HepG2 (cell line): ENCODE results near the gene C1QTNF12. TPM values are rescaled to one million over a fixed set of nuclear protein-coding genes. Genes with fewer than 3 reads are reported as not detected.
A peak's percentile ranks its signal among the peaks of the same experiment; 100 is the strongest.

Experiments used
- BRCA1 ChIP-seq: sonication (generic); formaldehyde crosslinking; IDR thresholded peaks from 2 replicates; pipeline ENCODE4 v1.4.0; 2020; ENCODE audit warnings: missing genetic modification reagents
- CSRNP2 ChIP-seq: sonication (generic); formaldehyde crosslinking; conservative IDR thresholded peaks from 2 replicates; pipeline ENCODE4 v1.8.0; 2022; ENCODE audit warnings: low read depth, missing genetic modification reagents
- HMG20A ChIP-seq: IDR thresholded peaks from 2 replicates; pipeline ENCODE4 v1.6.1; 2016; ENCODE audit warnings: borderline replicate concordance
- HNRNPL ChIP-seq: fragments of 200-400 bp; formaldehyde crosslinking; IDR thresholded peaks from 2 replicates; pipeline ENCODE4 v1.6.1; 2017; ENCODE audit warnings: mild to moderate bottlenecking, low read depth, low read length
- HNRNPLL ChIP-seq: fragments of 200-400 bp; formaldehyde crosslinking; IDR thresholded peaks from 2 replicates; pipeline ENCODE4 v1.6.1; 2017; ENCODE audit warnings: mild to moderate bottlenecking, low read depth, low read length; ENCODE audit not compliant: poor library complexity, severe bottlenecking
- KDM2A ChIP-seq: sonication (generic); formaldehyde crosslinking; IDR thresholded peaks from 2 replicates; pipeline ENCODE4 v1.4.0; 2020; ENCODE audit warnings: low read depth, missing genetic modification reagents, borderline replicate concordance
- MBNL3 ChIP-seq: fragments of 250-450 bp; sonication (Bioruptor Pico); conservative IDR thresholded peaks from 2 replicates; pipeline ENCODE4 v1.8.0; 2022; ENCODE audit warnings: mild to moderate bottlenecking, inconsistent platforms
- MED1 ChIP-seq: sonication (generic); formaldehyde crosslinking; IDR thresholded peaks from 2 replicates; pipeline ENCODE4 v1.4.0; 2020; ENCODE audit warnings: missing genetic modification reagents
- MTF1 ChIP-seq: sonication (generic); formaldehyde crosslinking; IDR thresholded peaks from 2 replicates; pipeline ENCODE4 v1.5.0; 2020; ENCODE audit warnings: missing genetic modification reagents
- PHF20 ChIP-seq: sonication (generic); formaldehyde crosslinking; IDR thresholded peaks from 2 replicates; pipeline ENCODE4 v1.5.0; 2020; ENCODE audit warnings: mild to moderate bottlenecking, missing genetic modification reagents
- SIN3B ChIP-seq: fragments of 150-350 bp; IDR thresholded peaks from 2 replicates; pipeline ENCODE4 v1.6.1; 2014; ENCODE audit warnings: low read length
- SRSF4 ChIP-seq: fragments of 200-400 bp; formaldehyde crosslinking; IDR thresholded peaks from one replicate; pipeline ENCODE4 v1.6.1; 2018; ENCODE audit warnings: mild to moderate bottlenecking, low read depth, low read length, moderate library complexity; ENCODE audit not compliant: poor library complexity, severe bottlenecking
- ZFAT ChIP-seq: sonication (generic); formaldehyde crosslinking; conservative IDR thresholded peaks from 2 replicates; pipeline ENCODE4 v1.8.1; 2023; ENCODE audit warnings: missing genetic modification reagents, inconsistent platforms
- ZFP37 ChIP-seq: sonication (generic); formaldehyde crosslinking; IDR thresholded peaks from 2 replicates; pipeline ENCODE4 v1.4.0; 2020; ENCODE audit warnings: missing genetic modification reagents, borderline replicate concordance
- ZNF354B ChIP-seq: sonication (generic); formaldehyde crosslinking; IDR thresholded peaks from 2 replicates; pipeline ENCODE4 v1.8.0; 2022; ENCODE audit warnings: mild to moderate bottlenecking, missing genetic modification reagents
- ZNF704 ChIP-seq: sonication (generic); formaldehyde crosslinking; IDR thresholded peaks from 2 replicates; pipeline ENCODE4 v1.8.1; 2023; ENCODE audit warnings: mild to moderate bottlenecking, inconsistent platforms, moderate library complexity, missing genetic modification reagents, borderline replicate concordance
- polyA plus RNA-seq, 8 experiments: library from polyadenylated mRNA; depleted of rRNA in 3 of 8; stranded (reverse) in 7 of 8; unstranded in 1 of 8; fragments of >200 nt; fragmentation: Illumina TruSeq in 4 of 8; extraction: Trizol in 4 of 8; gene quantifications; 2 replicates each; pipeline versions ENCODE4 v1.2.1 to v1.2.3, GENCODE V29; 2011 to 2016; ENCODE audit warnings: low read depth in 4 of 8, missing spikeins in 1 of 8, mixed read lengths in 1 of 8; ENCODE audit not compliant: insufficient read depth in 1 of 8
- total RNA-seq, 5 experiments: library from RNA; depleted of rRNA; stranded (reverse); fragments of >200 nt; fragmentation: Illumina TruSeq; extraction: Trizol; gene quantifications; 2 replicates each; pipeline ENCODE4 v1.2.3, GENCODE V29; 2016; ENCODE audit warnings: low read depth in 1 of 5
- TF ChIP-seq, protein P1 (sequence below): sonication (generic); formaldehyde crosslinking; IDR thresholded peaks from 2 replicates; pipeline ENCODE4 v1.5.1; 2020; ENCODE audit warnings: mild to moderate bottlenecking, missing genetic modification reagents, borderline replicate concordance
- TF ChIP-seq, protein P2 (sequence below): sonication (generic); formaldehyde crosslinking; IDR thresholded peaks from 2 replicates; pipeline ENCODE4 v1.4.0; 2020; ENCODE audit warnings: missing genetic modification reagents

The C1QTNF12 gene
- total and polyA plus RNA-seq, 2 of the 13 experiments (the other 11 are each of a cell fraction or from before 2014, with no cell fraction given) = 0.18 to 0.64 TPM

DNA sequence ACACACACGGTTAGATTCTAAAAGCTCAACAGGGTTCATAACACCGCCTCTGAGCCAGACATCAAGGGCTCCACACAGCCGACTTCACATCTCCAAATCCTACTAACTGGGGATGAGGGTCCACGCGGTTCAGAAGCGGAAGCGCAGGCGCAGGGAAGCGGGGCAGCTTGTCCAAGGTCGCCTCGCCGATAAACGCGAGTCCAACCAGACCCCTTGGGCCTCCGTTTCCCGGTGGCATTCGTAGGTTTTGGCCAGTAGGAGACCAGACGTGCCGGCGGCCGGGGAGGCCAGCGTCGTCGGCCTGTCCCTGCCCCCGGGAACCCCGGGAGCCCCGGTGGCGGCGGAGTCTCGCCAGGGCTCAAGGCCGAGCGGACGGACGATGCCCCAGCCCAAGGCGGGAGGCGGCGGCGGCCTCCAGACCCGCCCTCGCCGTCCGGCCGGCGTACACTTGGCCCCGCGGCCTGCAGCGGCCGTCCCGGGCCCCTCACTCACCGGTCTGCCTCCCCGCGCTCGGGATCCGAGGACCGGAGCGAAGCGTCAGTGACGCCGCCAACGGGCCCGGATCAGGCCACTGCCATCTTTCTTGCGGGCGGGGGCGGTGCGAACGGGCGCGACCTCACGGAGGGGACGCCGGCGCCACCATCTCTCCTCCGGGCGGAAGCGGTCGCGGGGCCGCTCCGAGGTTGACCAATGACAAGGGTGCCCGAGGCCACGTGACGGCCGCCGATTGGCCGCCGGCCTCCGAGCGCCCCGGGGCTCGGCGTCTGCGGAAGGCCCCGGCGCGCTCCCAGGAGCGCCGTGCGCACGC lies 14.9 kb downstream of the C1QTNF12 start, which contains the start of gene SDF4 (continued):
- no peak for TF ChIP-seq CSRNP2 (CRISPR knock-in tag)
- peak; percentile 52; the same call in 1 of the 2 replicates for TF ChIP-seq MED1 (CRISPR knock-in tag)
- TF ChIP-seq ZFP37 (CRISPR knock-in tag) = no peak
- no peak for TF ChIP-seq MBNL3 (CRISPR knock-in tag)
- TF ChIP-seq HMG20A (CRISPR knock-in tag) = no peak
- no peak for TF ChIP-seq SIN3B
- TF ChIP-seq HNRNPL = 0 out of 2 replicates have a peak, but pooled peaks have one; percentile 25
- TF ChIP-seq SRSF4 = no peak
- TF ChIP-seq, protein P1, sequence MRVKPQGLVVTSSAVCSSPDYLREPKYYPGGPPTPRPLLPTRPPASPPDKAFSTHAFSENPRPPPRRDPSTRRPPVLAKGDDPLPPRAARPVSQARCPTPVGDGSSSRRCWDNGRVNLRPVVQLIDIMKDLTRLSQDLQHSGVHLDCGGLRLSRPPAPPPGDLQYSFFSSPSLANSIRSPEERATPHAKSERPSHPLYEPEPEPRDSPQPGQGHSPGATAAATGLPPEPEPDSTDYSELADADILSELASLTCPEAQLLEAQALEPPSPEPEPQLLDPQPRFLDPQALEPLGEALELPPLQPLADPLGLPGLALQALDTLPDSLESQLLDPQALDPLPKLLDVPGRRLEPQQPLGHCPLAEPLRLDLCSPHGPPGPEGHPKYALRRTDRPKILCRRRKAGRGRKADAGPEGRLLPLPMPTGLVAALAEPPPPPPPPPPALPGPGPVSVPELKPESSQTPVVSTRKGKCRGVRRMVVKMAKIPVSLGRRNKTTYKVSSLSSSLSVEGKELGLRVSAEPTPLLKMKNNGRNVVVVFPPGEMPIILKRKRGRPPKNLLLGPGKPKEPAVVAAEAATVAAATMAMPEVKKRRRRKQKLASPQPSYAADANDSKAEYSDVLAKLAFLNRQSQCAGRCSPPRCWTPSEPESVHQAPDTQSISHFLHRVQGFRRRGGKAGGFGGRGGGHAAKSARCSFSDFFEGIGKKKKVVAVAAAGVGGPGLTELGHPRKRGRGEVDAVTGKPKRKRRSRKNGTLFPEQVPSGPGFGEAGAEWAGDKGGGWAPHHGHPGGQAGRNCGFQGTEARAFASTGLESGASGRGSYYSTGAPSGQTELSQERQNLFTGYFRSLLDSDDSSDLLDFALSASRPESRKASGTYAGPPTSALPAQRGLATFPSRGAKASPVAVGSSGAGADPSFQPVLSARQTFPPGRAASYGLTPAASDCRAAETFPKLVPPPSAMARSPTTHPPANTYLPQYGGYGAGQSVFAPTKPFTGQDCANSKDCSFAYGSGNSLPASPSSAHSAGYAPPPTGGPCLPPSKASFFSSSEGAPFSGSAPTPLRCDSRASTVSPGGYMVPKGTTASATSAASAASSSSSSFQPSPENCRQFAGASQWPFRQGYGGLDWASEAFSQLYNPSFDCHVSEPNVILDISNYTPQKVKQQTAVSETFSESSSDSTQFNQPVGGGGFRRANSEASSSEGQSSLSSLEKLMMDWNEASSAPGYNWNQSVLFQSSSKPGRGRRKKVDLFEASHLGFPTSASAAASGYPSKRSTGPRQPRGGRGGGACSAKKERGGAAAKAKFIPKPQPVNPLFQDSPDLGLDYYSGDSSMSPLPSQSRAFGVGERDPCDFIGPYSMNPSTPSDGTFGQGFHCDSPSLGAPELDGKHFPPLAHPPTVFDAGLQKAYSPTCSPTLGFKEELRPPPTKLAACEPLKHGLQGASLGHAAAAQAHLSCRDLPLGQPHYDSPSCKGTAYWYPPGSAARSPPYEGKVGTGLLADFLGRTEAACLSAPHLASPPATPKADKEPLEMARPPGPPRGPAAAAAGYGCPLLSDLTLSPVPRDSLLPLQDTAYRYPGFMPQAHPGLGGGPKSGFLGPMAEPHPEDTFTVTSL (CRISPR knock-in tag) = no peak; the same call in 1 of the 2 replicates
- TF ChIP-seq ZFAT (CRISPR knock-in tag) = no peak; the same call in 1 of the 2 replicates
- TF ChIP-seq KDM2A (CRISPR knock-in tag) = peak; percentile 95
- no peak for TF ChIP-seq ZNF354B
- peak; percentile 63 for TF ChIP-seq HNRNPLL
- no peak for TF ChIP-seq MTF1 (CRISPR knock-in tag)
- 0 out of 2 replicates have a peak, but pooled peaks have one; percentile 24 for TF ChIP-seq BRCA1 (CRISPR knock-in tag)
- TF ChIP-seq PHF20 = peak; percentile 71
- TF ChIP-seq ZNF704 = no peak; the same call in 1 of the 2 replicates
- TF ChIP-seq, protein P2, sequence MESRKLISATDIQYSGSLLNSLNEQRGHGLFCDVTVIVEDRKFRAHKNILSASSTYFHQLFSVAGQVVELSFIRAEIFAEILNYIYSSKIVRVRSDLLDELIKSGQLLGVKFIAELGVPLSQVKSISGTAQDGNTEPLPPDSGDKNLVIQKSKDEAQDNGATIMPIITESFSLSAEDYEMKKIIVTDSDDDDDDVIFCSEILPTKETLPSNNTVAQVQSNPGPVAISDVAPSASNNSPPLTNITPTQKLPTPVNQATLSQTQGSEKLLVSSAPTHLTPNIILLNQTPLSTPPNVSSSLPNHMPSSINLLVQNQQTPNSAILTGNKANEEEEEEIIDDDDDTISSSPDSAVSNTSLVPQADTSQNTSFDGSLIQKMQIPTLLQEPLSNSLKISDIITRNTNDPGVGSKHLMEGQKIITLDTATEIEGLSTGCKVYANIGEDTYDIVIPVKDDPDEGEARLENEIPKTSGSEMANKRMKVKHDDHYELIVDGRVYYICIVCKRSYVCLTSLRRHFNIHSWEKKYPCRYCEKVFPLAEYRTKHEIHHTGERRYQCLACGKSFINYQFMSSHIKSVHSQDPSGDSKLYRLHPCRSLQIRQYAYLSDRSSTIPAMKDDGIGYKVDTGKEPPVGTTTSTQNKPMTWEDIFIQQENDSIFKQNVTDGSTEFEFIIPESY = no peak
